NCI-H1417 (cell line): ENCODE results near the gene FAM89A.
A peak's percentile ranks its signal among the peaks of the same experiment; 100 is the strongest.
"Not testable (repeated sequence)": the region's sequence is repeated elsewhere in the genome, so short reads cannot be mapped to it uniquely, and the experiment has no call there.

Source experiments
- DNase-seq, 3 experiments: peaks; one replicate each; lab custom pipeline; 2025; lab: John Stamatoyannopoulos, UW

Gene FAM89A

DNA sequence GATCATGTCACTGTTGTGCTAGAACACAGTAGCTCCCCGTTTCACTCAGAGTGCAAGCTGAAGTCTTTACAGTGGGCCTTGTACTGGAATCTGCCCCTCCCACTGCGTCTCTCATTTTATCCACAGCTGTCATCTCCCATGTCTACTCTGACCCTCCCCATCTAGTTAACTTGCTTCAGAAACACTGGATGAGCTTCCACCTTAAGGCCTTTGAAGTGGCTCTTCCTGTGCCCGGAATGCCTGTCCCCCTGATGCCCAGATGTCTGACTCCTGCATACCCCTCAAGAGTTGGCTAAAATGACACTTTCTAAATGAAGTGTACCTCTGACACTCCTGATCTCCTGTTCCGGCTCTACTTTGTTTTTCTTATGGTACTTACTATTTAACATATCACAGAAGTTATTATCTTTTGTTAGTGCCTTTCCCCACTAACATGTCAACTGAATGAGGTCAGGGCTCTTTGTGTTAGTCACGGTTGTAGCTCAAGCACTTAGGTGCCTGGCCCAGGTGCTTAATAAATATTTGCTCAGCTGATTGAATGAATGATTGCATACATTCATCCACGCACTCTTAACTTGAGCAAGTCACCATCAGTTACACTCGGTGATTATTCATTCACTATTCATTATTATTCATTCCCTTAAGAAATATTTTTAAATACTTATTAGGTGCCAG lies 47.8 kb downstream of the FAM89A start:
- peak in 2 of 3 experiments; percentile 52 to 75 for DNase-seq

DNA sequence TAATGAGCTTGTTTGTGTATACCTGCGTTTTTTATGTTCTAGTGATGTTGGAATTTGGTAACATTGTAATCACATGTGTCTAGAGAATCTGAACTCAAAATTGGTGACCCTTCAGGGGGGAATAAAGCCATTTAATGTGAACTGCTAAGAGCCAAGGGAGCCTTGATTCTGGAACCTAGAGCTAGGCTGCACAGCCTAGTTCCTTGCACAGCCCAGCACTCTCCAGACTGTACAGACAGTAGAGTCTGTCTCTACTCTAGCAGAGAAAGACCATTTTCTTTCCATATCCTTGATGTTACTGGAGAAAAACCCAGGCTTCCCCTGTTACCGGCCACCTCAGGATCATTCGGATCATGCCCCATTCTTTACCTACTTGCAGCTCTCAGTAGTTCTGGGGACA lies 52.6 kb downstream of the FAM89A start:
- DNase-seq: no peak

DNA sequence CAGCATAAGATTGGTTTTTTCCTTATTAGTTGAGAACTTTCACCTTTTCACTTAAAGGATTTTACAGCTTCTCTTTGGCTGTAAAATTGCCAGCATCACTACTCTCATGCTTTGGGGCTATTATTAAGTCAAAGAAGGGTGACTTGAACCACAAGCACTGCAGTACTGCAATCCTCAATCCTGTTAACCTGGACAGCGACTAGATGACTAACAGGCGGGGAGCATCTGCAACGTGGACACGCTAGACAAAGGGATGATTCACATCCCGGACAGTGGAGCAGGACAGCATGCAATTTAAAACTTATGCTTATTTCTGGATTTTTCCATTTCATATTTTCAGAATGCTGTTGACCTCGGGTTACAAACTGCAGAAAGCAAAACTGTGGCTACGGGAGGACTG lies 53.1 kb downstream of the FAM89A start:
- no peak for DNase-seq

DNA sequence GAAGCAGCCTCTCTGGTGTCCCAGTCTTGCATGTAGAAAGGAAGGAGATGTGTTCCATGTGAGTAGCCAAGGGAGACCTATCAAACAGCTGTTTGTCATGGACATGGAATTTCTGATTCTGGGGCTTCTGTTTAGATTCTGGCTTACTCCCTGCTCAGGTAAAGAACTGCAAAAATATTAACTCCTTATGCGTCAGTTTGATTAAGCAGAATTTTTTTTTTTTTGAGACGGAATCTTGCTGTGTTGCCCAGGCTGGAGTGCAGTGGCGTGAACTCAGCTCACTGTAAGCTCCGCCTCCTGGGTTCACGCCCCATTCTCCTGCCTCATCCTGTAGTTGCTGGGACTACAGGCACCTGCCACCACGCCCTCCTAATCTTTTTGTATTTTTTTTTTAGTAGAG lies 54.3 kb downstream of the FAM89A start:
- DNase-seq: no peak

DNA sequence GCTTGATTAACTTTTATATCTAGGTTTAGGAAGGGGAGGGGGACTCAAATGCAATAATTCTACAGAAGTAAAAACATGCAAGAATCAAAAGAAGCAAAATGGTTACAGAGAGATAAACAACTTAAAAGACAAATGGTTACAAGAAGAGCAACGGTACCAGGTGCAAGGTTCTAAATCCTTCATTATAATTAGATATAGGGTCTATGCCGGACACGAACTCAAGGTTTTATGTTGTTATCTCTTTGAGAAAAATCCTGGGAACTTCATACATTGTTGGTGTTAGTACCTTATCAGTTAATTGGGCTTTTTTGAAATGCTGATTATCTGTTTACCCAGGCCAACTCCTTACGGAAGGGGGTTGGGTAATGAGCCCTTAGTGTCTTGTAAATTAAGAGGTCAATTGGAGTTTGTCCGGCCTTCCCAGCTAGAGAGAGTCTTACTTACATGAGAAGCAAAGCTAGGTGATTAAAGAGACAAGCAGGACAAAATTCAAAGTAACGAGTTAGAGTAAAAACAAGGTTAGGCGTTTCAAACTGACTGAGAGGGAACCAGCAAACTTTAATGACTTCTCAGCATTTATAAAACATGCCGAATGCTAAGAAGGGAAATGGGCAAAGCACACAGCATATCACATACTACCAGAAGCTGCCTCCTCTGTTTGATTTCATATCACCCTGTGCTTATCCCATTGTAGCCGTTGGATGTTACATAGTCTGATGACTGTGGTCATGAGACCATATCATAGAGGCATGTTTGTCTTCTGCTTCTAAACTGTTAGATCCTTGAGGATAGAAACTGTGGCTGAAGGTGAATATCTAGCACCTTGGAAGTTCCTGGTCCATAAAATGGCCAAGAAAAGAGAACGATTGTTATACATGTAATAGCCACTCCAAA lies 55.2 kb downstream of the FAM89A start:
- DNase-seq: not testable (repeated sequence)

DNA sequence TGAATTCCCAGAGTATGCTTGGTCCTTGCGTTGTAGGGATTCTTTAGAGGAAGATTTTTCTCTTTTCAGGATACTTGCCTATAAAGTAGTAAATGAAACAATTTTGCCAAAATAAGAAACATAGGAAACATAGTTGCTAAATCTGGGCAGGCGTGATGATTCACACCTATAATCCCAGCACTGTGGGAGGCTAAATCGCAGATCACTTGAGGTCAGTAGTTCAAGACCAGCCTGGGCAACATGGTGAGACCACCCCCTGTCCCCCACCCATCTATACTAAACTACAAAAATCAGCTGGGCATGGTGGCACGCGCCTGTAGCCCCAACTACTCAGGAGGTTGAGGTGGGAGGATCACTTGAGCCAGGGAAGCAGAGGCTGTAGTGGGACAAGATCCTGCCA lies 56.2 kb downstream of the FAM89A start:
- no peak for DNase-seq

DNA sequence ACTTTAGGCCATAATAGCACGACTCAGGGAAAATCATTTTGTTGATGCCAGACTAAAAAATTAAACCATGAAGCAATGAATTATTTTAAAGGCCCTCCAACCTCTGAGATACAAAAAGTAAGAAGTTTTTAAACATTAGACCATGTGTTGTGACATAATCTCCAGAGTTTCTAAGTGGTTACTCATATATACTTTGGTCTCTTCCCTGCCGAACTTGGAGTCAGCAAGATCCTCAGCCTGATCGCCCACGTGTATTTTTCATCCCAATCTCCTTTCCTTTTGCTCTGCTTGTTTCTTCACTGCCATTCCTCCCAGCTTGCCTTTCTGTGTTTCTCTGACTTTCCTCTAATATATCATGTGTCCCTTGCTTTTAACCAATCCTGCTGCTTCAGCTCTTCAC lies 57.4 kb downstream of the FAM89A start:
- DNase-seq: no peak

DNA sequence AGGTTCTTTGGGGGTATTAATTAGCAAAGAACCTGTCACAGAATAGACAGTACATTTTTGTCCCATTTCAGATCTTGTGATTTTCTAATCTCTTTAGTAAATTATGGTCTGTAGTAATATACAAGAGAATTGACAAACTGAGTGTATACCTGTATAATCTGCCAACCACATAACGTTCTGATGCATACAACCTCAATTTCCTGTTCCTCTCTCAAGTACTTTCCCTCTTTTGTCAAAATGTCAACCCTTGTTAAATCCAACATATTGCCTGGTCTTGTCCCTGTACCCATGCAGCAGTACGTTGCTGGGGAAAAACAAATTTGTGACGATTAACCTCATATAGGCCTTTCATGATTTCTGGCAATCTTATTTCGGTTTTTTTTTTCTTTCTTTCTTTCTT lies 60.1 kb downstream of the FAM89A start:
- DNase-seq: peak in 1 of 3 experiments; percentile 16

DNA sequence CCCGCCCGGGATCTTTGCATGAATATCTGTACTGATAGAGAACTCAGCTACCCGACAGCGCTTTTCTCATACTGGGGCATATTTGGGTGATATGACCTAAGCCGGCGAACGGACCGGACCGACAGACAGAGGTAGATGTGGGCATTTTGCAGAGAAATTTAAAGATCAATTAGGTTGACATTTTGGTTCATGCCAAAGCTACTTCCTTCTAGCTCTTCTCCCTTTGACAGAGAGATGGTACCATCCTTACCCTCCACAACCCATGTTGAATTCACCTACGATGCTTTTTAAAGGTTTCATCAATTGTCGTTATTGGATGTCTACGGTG lies 60.7 kb downstream of the FAM89A start:
- DNase-seq: no peak

DNA sequence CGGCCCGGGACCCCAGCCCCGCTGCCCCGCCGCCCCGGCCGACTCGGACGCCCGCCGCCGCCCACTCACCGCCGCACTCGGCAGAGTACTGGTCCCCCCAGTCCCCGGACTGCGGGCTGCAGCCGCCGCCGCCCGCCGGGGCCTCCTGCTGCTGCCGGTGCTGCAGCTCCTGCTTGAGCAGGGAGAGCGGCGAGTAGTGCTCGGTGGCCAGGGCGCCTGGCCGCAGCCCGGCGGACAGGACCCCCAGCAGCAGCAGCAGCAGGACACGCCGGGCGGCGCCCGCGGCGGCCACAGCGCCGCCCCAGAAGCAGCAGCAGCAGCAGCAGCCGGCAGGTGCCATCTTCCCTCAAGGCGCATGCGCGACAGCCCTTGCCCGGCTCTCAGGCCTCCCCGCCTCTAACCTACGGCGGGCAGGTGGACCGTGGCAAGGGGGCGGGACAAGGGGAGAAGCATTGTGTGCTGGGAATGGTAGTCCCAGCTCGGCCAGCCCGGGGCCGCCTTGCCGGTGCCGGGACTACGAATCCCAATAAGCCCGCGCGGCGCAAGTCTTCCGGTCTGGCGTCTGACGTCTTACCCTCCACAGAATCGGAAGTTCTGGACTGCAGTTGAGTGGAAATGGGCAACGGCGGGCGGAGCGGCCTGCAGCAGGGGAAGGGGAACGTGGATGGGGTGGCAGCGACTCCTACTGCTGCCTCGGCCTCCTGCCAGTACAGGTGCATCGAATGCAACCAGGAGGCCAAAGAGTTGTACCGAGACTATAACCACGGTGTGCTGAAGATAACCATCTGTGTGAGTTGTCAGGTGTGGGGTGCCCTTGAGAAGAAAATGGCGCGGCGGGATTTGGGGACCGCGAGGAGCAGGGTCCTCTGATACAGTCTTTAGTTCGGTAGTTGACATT lies 61.3 kb downstream of the FAM89A start, which contains the start of the genes ARV1 and TTC13:
Gene ARV1 (plus strand): TSS at position 604 of the 898 bp plus-strand sequence. CDS start 12 bp downstream, at position 616.
Gene TTC13 (minus strand): TSS at position 371 of the 898 bp plus-strand sequence. CDS start 31 bp downstream, at position 340.
- DNase-seq: peak; percentile 95 to 99 (median 99)

DNA sequence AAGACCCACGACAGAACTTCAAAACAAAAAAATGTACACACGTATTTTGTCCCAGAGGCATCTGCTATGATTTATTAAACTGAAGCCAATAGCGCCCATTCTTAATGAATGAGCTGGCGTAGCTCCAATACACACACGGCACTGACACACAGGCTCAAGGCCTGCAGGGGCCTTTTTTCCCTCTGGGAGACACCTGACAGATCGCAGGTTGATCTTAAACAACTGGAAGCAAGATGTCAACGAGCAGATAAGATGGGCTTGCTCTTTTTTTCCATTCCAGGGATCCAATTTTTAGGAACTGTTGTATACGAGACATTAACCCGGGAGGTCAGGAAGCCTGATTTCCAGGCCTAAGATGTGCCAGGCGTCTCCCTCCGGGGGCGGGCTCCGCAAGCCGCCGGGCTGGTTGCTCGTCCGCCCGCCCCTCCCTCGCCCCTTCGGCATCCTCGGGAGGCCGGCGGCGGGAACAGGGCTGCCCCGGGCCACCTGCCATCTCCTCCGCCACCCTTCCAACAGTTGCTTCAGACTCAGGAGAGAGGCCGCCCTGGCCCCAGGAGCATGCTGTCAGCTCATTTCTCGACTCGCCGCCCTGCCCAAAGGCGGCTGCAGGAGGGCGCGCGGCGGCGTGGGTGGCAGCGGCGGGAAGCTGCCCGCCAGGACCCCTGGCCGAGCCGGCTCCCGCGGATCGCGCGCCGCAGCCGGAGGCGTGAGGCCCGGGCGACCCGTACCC lies 62.1 kb downstream of the FAM89A start:
- peak; percentile 36 to 85 (median 83) for DNase-seq

DNA sequence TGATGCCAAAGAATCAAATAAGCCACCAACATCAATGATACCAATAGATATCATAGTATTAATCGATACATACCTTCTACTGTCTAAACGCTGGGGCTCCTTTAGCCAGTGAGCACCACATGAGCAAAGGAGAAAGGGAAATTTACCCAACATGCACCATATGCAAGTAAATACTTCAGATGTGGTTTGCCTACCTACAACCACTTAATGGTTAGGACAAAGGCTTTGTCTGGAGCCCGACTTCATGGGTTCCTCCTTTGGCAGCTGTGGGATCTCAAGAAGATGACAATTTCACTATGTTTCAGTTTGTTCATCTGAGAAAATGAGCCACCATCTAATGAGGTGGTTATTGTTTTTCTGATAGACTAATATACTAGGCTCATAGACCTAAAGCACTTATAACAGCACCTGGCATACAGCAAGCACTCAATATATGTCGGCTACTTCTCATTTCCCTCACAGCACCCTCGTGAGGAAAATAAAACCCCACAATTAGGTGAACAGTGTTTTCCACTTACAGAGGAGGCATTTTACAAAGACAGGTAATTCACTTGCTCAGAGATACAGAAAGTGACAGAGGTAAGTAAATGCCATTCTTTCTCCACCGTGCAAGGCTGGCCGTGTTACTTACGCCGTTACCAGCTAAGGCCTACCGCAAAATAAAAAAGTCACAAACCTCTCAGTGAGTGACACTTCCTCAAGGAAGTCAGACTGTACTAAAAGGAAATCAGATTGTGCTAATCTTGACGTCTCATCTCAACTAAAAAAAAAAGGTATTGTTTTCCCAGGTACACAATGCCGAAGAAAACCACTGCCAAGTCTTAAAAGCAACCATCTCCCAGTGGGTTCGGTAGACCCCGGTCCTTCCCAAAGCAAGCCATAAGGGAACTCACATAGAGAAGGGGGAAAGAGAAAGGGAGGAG lies 63.0 kb downstream of the FAM89A start:
- DNase-seq: no peak

DNA sequence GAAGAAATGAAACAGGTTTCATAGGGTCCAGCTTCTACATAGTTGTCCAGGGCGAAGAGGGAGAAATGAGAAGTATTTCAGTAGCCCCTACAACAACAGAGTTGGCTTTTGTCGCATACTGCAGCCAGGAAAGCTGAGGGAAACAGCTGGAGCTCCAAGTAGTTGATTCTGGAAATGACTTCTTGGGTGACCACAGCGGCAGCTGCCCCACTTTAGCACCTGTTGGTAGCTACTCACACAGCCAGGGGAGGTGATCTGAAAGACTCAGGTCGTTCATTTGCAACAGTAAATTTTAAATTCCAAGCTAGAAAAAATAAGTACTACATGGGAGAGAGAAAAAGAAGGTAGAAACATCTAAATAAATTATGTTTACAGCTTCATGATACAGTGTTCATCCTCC lies 63.7 kb downstream of the FAM89A start:
- DNase-seq: no peak

DNA sequence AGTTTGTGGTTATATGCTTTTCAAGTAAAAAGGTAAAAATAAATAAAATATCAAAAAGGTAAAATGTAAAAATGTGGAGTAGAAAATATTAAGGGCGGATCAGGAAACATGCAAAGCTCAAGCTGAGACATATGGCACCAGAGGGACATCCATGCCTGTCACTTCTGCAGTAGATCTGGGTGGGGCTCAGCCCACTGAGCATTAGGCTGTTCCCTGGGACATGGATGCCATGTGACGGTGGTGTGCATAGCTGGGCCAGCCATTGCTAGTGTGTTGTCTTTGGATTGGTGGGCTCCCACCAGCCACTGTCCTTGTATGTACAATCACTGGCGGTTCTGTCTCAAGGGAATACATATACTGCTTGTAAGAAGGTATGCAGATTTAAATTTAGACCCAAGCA lies 64.4 kb downstream of the FAM89A start:
- no peak for DNase-seq

DNA sequence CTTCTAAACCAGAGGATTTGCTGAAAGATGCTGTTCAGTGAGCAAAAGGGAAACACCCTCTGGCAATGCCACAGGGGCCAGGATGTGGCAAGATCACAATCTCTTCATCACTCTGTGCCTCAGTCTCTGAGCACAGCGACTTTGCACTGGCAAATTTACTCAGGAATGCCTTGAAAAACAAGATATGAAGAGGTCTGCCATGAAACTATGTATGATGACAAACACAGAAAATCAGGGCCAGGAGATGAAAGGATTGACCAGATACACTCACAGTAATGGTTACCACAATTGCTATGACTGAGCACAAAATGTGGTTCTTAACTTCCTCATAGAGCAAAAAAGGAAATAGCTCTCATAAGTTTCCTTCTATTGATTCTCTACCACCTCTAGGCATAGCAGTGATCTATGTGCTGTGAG lies 67.2 kb downstream of the FAM89A start:
- DNase-seq: no peak

DNA sequence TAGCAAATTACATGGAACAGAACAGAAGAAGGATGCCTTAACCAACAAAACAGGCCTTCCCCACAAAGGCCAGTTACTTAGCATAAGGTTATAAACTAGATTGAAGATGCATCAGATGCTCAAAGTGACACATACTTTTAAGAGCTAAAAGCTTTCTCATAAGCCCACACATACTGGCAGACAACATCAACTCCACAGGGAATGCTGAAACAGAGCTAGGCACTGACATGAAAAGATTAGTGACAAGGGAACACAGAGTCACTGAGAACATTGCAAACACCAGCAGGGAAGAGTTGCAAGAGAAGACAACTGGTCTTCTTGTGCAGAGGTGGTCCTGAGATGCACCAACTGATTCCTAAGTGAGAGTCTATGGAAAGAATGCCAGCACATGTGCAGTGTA lies 68.3 kb downstream of the FAM89A start:
- no peak for DNase-seq

DNA sequence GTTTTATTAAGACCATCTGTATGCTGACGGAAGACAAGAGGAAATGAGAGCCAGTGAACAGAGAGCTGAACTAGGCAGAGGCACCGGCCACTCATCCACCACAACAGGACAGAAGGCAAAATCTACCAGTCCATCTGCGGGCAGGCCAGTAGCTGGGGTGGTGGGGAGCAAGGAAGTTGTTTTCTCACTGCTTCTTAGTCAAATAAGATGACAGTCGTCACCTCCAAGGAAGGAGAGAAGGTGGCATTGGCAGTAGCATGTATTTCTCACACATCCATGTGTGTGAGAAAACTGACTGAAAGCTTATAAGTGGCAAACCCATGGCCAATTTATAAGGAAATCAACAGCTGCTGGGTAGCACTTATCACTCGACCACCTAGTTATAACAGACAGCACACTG lies 69.6 kb downstream of the FAM89A start:
- no peak for DNase-seq
